Activated CD8-positive, alpha-beta memory T cell treated with anti-CD3 and anti-CD28 coated beads, Interleukin-2, amount 50 U/mL, for 1 hour (primary cell): ENCODE measurements around the gene CHCHD5.
"Not testable (repeated sequence)": the region's sequence is repeated elsewhere in the genome, so short reads cannot be mapped to it uniquely, and the experiment has no call there.

ENCODE experiments used
- DNase-seq: peaks from one replicate; pipeline ENCODE4 v3.0.0-alpha.2; 2020; ENCODE audit errors: extremely low read depth

The CHCHD5 gene

GRCh38 chr2:112585873-112586464 lies 1.6 kb downstream of the CHCHD5 start:
- DNase-seq: no peak

- DNase-seq: no peak
Measured at GRCh38 chr2:112588611-112589045, 4.2 kb downstream of the CHCHD5 start.

- no peak for DNase-seq
Measured at GRCh38 chr2:112591413-112591812, 7.0 kb downstream of the CHCHD5 start.

GRCh38 chr2:112593736-112594135 lies 9.3 kb downstream of the CHCHD5 start:
- no peak for DNase-seq

GRCh38 chr2:112597537-112598322 lies 13.3 kb downstream of the CHCHD5 start:
- DNase-seq: no peak

GRCh38 chr2:112600634-112601033 lies 16.2 kb downstream of the CHCHD5 start:
- DNase-seq: no peak

GRCh38 chr2:112601754-112602153 lies 17.3 kb downstream of the CHCHD5 start:
- no peak for DNase-seq

- DNase-seq: no peak
Measured at GRCh38 chr2:112602917-112603316, 18.5 kb downstream of the CHCHD5 start.

- DNase-seq: no peak
Measured at GRCh38 chr2:112603731-112604130, 19.3 kb downstream of the CHCHD5 start.

GRCh38 chr2:112604952-112605351 lies 20.5 kb downstream of the CHCHD5 start:
- no peak for DNase-seq

GRCh38 chr2:112605926-112606325 lies 21.5 kb downstream of the CHCHD5 start:
- no peak for DNase-seq

- no peak for DNase-seq
Measured at GRCh38 chr2:112606547-112606946, 22.1 kb downstream of the CHCHD5 start.

- no peak for DNase-seq
Measured at GRCh38 chr2:112607680-112608438, 23.4 kb downstream of the CHCHD5 start.

- DNase-seq: not testable (repeated sequence)
Measured at GRCh38 chr2:112609320-112609719, 24.9 kb downstream of the CHCHD5 start.

GRCh38 chr2:112612283-112612682 lies 27.9 kb downstream of the CHCHD5 start:
- not testable (repeated sequence) for DNase-seq

GRCh38 chr2:112614201-112614840 lies 29.9 kb downstream of the CHCHD5 start:
- no peak for DNase-seq

- no peak for DNase-seq
Measured at GRCh38 chr2:112615051-112615450, 30.6 kb downstream of the CHCHD5 start.

- DNase-seq: not testable (repeated sequence)
Measured at GRCh38 chr2:112615798-112616197, 31.4 kb downstream of the CHCHD5 start.

GRCh38 chr2:112618383-112618782 lies 34.0 kb downstream of the CHCHD5 start:
- DNase-seq: no peak

GRCh38 chr2:112621790-112622527 lies 37.5 kb downstream of the CHCHD5 start:
- DNase-seq: no peak

GRCh38 chr2:112622528-112622849 lies 38.1 kb downstream of the CHCHD5 start:
- DNase-seq: no peak
